Mesenchymal stem cell (in vitro differentiated cells and primary cell): ENCODE results near the gene CLDN7.

Source experiments
- DNase-seq: peaks from one replicate; pipeline ENCODE4 v3.0.0-alpha.2; 2013
- H2AFZ ChIP-seq: one replicate; pipeline ENCODE4 v1.6.1; 2013; ENCODE audit warnings: low read depth, mild to moderate bottlenecking, control low read depth, inconsistent platforms, low read length, moderate library complexity
- H2AK5ac ChIP-seq: 2 replicates; pipeline ENCODE4 v1.6.1; 2013; ENCODE audit warnings: low read length, moderate library complexity, mild to moderate bottlenecking, inconsistent platforms; ENCODE audit not compliant: severe bottlenecking
- H2BK120ac ChIP-seq: one replicate; pipeline ENCODE4 v1.6.1; 2013; ENCODE audit warnings: low read depth, mild to moderate bottlenecking, inconsistent platforms, low read length, moderate library complexity
- H2BK12ac ChIP-seq, 2 experiments: one replicate each; pipeline ENCODE4 v1.6.1; 2013; ENCODE audit warnings: inconsistent platforms in 2 of 2, low read length in 2 of 2, mild to moderate bottlenecking in 2 of 2, moderate library complexity in 2 of 2, control low read depth in 1 of 2
- H2BK15ac ChIP-seq: one replicate; pipeline ENCODE4 v1.6.1; 2013; ENCODE audit warnings: mild to moderate bottlenecking, low read depth, inconsistent platforms; ENCODE audit not compliant: poor library complexity, severe bottlenecking
- H2BK5ac ChIP-seq: 2 replicates; pipeline ENCODE4 v1.6.1; 2013; ENCODE audit warnings: low read depth, mild to moderate bottlenecking, low read length, control low read depth, inconsistent platforms; ENCODE audit not compliant: poor library complexity, severe bottlenecking
- H3K14ac ChIP-seq, 2 experiments: one replicate each; pipeline ENCODE4 v1.6.1; 2013; ENCODE audit warnings: inconsistent platforms in 2 of 2, low read length in 2 of 2, control low read depth in 1 of 2, mild to moderate bottlenecking in 1 of 2, moderate library complexity in 1 of 2
- H3K18ac ChIP-seq, 2 experiments: one replicate each; pipeline ENCODE4 v1.6.1; 2013; ENCODE audit warnings: inconsistent platforms in 2 of 2, low read length in 2 of 2, control low read depth in 1 of 2, low read depth in 1 of 2, mild to moderate bottlenecking in 1 of 2
- H3K23ac ChIP-seq, 2 experiments: one replicate each; pipeline ENCODE4 v1.6.1; 2013; ENCODE audit warnings: inconsistent platforms in 2 of 2, low read length in 2 of 2, mild to moderate bottlenecking in 2 of 2, moderate library complexity in 2 of 2, control low read depth in 1 of 2
- H3K27ac ChIP-seq: 2 replicates; pipeline ENCODE4 v1.5.1; 2013; ENCODE audit warnings: mild to moderate bottlenecking, moderate library complexity, low read length, control low read depth, inconsistent platforms; ENCODE audit not compliant: poor library complexity, severe bottlenecking
- H3K27me3 ChIP-seq, 2 experiments: 2 replicates each; pipeline versions ENCODE4 v1.6.1 to v1.7.0; 2013; ENCODE audit warnings: low read length in 2 of 2, mild to moderate bottlenecking in 2 of 2, moderate library complexity in 2 of 2, control low read depth in 1 of 2, inconsistent platforms in 1 of 2; ENCODE audit not compliant: control insufficient read depth in 1 of 2, insufficient read depth in 1 of 2
- H3K36me3 ChIP-seq, 2 experiments: 2 replicates each; pipeline versions ENCODE4 v1.6.1 to v1.7.0; 2013; ENCODE audit warnings: low read length in 2 of 2, control low read depth in 1 of 2, inconsistent platforms in 1 of 2, low read depth in 1 of 2, mild to moderate bottlenecking in 1 of 2; ENCODE audit not compliant: insufficient read depth in 2 of 2, control insufficient read depth in 1 of 2
- H3K4ac ChIP-seq, 2 experiments: one replicate each; pipeline ENCODE4 v1.6.1; 2013; ENCODE audit warnings: inconsistent platforms in 2 of 2, low read length in 2 of 2, mild to moderate bottlenecking in 2 of 2, moderate library complexity in 2 of 2, control low read depth in 1 of 2, low read depth in 1 of 2
- H3K4me1 ChIP-seq: 2 replicates; pipeline ENCODE4 v1.6.1; 2013; ENCODE audit warnings: low read depth, low read length, control low read depth; ENCODE audit not compliant: control insufficient read depth, insufficient read depth
- H3K4me2 ChIP-seq: 2 replicates; pipeline ENCODE4 v1.6.1; 2013; ENCODE audit warnings: low read length, mild to moderate bottlenecking, inconsistent platforms; ENCODE audit not compliant: poor library complexity, severe bottlenecking
- H3K4me3 ChIP-seq, 2 experiments: 2 replicates each; pipeline versions ENCODE4 v1.5.1 to v1.7.0; 2013; ENCODE audit warnings: low read length in 2 of 2, mild to moderate bottlenecking in 2 of 2, control low read depth in 1 of 2, low read depth in 1 of 2; ENCODE audit not compliant: insufficient read depth in 1 of 2
- H3K79me1 ChIP-seq: replicated peaks from 2 replicates; pipeline ENCODE4 v1.6.1; 2013; ENCODE audit warnings: mild to moderate bottlenecking, control low read depth, low read length, inconsistent platforms; ENCODE audit not compliant: poor library complexity, severe bottlenecking
- H3K9ac ChIP-seq: 2 replicates; pipeline ENCODE4 v1.7.0; 2013; ENCODE audit warnings: mild to moderate bottlenecking, low read length, moderate library complexity
- H3K9me3 ChIP-seq: 2 replicates; pipeline ENCODE4 v1.7.0; 2013; ENCODE audit warnings: mild to moderate bottlenecking, low read length; ENCODE audit not compliant: control insufficient read depth
- H4K8ac ChIP-seq: one replicate; pipeline ENCODE4 v1.6.1; 2013; ENCODE audit warnings: inconsistent platforms, mild to moderate bottlenecking, low read length, moderate library complexity
- H4K91ac ChIP-seq: one replicate; pipeline ENCODE4 v1.6.1; 2013; ENCODE audit warnings: mild to moderate bottlenecking, low read length, inconsistent platforms
- WGBS: methylation state at CpG from one replicate; pipeline ENCODE4 v1.1.7; 2013; ENCODE audit warnings: mixed read lengths; 5-methylcytosine and 5-hydroxymethylcytosine counted together

CLDN7 gene

GRCh38 chr17:7304179-7304578, 41.9 kb upstream of the CLDN7 start:
- no peak overlapping the region for H3K4me3 ChIP-seq
- H3K4me1 ChIP-seq, result peaks cover 2% of the 10 kb centered on the region
- H3K9ac ChIP-seq, result no peak overlapping the region
- H2BK5ac ChIP-seq, result no peak overlapping the region
- DNase-seq, result no peak
- no peaks in the 10 kb centered on the region for H3K9me3 ChIP-seq
- no peak overlapping the region for H2AFZ ChIP-seq
- H3K36me3 ChIP-seq, result no peaks in the 10 kb centered on the region
- no peak overlapping the region for H3K18ac ChIP-seq
- no peak overlapping the region for H4K91ac ChIP-seq
- H3K14ac ChIP-seq, result no peak overlapping the region
- no peak overlapping the region for H3K23ac ChIP-seq
- 95% methylated on average over 5 of the region's 7 CpGs for WGBS
- H2BK12ac ChIP-seq, result no peak overlapping the region
- H3K27ac ChIP-seq, result no peak overlapping the region
- H4K8ac ChIP-seq, result no peak overlapping the region
- no peak overlapping the region for H2BK15ac ChIP-seq
- no peak overlapping the region for H3K4me2 ChIP-seq
- no peaks in the 10 kb centered on the region for H3K79me1 ChIP-seq
- no peak overlapping the region for H2BK120ac ChIP-seq
- peaks cover 0 to 3% of the 10 kb centered on the region in 2 experiments for H3K27me3 ChIP-seq
- H3K4ac ChIP-seq, result no peak overlapping the region
- no peak overlapping the region for H2AK5ac ChIP-seq

GRCh38 chr17:7296189-7296861, 34.0 kb upstream of the CLDN7 start:
- Histone ChIP-seq H3K23ac (no peak overlapping the region), H3K4ac (no peak overlapping the region), H2BK5ac (no peak overlapping the region), H3K27me3 (peaks cover 40 to 41% of the 10 kb centered on the region in 2 experiments), H2BK12ac (no peak overlapping the region), H3K9me3 (no peaks in the 10 kb centered on the region), H3K79me1 (no peaks in the 10 kb centered on the region), H3K27ac (no peak overlapping the region), H3K18ac (no peak overlapping the region), H3K9ac (peak overlapping the region; percentile 46), H4K91ac (no peak overlapping the region), H4K8ac (no peak overlapping the region), H3K4me3 (peak overlapping the region in 1 of 2 experiments; percentile 66), H3K36me3 (no peaks in the 10 kb centered on the region), H2AFZ (no peak overlapping the region), H3K4me1 (peaks cover 18% of the 10 kb centered on the region), H3K14ac (no peak overlapping the region), H2BK15ac (no peak overlapping the region), H2BK120ac (no peak overlapping the region), H3K4me2 (peak overlapping the region; percentile 56), H2AK5ac (no peak overlapping the region)
- 7% methylated on average over 42 of the region's 51 CpGs for WGBS
- peak; percentile 84 for DNase-seq

- Histone ChIP-seq H2BK15ac (no peak overlapping the region), H3K23ac (no peak overlapping the region), H3K9ac (peak overlapping the region; percentile 26), H3K27me3 (peaks cover 49% of the 10 kb centered on the region in 2 experiments), H4K8ac (no peak overlapping the region), H3K36me3 (no peaks in the 10 kb centered on the region), H3K4me2 (no peak overlapping the region), H3K4me3 (peak overlapping the region in 1 of 2 experiments; percentile 66), H2BK5ac (no peak overlapping the region), H2AK5ac (no peak overlapping the region), H3K4me1 (peaks cover 18% of the 10 kb centered on the region), H3K4ac (no peak overlapping the region), H3K14ac (no peak overlapping the region), H3K9me3 (no peaks in the 10 kb centered on the region), H2BK120ac (no peak overlapping the region), H3K79me1 (no peaks in the 10 kb centered on the region), H4K91ac (no peak overlapping the region), H3K27ac (no peak overlapping the region), H2BK12ac (no peak overlapping the region), H3K18ac (no peak overlapping the region), H2AFZ (no peak overlapping the region)
- 74% methylated on average over 42 of the region's 42 CpGs for whole genome bisulfite sequencing
- DNase-seq, result no peak
These were observed 33.2 kb upstream of the CLDN7 start for GRCh38 chr17:7295230-7296180.

DNA sequence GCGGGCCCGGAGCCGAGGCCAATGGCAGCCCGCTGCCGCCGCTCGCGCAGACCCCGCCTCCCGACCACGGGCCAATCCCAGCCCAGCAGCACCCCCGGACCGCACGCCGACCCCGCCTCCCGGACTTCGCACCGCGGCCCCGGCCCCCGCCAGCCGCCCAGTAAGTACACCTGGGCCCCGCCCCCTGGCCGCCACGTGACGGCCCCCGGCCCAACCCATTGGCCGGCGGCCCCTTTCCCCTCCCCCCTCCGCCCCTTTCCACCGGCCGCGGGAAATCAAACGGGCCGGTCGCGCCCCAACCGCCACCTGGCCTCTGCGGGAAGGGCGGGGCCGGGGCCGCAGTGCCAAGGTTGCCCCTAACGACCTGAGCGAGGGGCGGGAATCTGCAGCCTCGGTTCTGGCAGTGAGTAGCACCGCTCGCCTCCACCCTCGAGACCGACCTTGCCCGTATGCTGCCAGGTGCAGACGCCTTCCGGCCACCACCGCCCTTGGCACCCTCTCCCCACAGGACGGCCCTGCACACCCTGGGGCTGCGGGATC, 32.4 kb upstream of the CLDN7 start, which contains the start of gene YBX2:
Gene YBX2, minus strand, starts transcription at position 26 of the 540 bp plus-strand sequence. CDS start 139 bp downstream, outside the sequence.
- H3K27ac ChIP-seq, result no peak within 1 kb of the TSS
- peaks cover 18% of the 10 kb centered on the region for H3K4me1 ChIP-seq
- WGBS, result 9% methylated on average over 37 of the region's 57 CpGs
- no peak within 1 kb of the TSS for H2AFZ ChIP-seq
- H3K18ac ChIP-seq, result no peak within 1 kb of the TSS
- no peak within 1 kb of the TSS for H4K8ac ChIP-seq
- no peak within 1 kb of the TSS for H3K4ac ChIP-seq
- no peak within 1 kb of the TSS for H2AK5ac ChIP-seq
- peak within 1 kb of the TSS in 1 of 2 experiments; percentile 98 for H3K23ac ChIP-seq
- no peak within 1 kb of the TSS for H2BK15ac ChIP-seq
- no peak within 1 kb of the TSS for H2BK5ac ChIP-seq
- H3K79me1 ChIP-seq, result no peaks in the 10 kb centered on the region
- peak within 1 kb of the TSS; percentile 48 for H3K4me2 ChIP-seq
- no peak within 1 kb of the TSS for H4K91ac ChIP-seq
- H3K36me3 ChIP-seq, result no peaks in the 10 kb centered on the region
- H3K27me3 ChIP-seq, result peaks cover 55 to 57% of the 10 kb centered on the region in 2 experiments
- peak; percentile 12 for DNase-seq
- no peak within 1 kb of the TSS for H3K4me3 ChIP-seq
- H2BK12ac ChIP-seq, result no peak within 1 kb of the TSS
- no peak within 1 kb of the TSS for H3K14ac ChIP-seq
- H3K9ac ChIP-seq, result no peak within 1 kb of the TSS
- H3K9me3 ChIP-seq, result no peaks in the 10 kb centered on the region
- H2BK120ac ChIP-seq, result no peak within 1 kb of the TSS
